Activated CD4-positive, alpha-beta T cell treated with anti-CD3 and anti-CD28 coated beads for 4 hours (primary cell): ENCODE measurements around the gene LAYN.

ENCODE experiments used
- DNase-seq, 2 donors: peaks; one replicate each; pipeline ENCODE4 v3.0.0-alpha.2; 2020

Gene LAYN, protein sequence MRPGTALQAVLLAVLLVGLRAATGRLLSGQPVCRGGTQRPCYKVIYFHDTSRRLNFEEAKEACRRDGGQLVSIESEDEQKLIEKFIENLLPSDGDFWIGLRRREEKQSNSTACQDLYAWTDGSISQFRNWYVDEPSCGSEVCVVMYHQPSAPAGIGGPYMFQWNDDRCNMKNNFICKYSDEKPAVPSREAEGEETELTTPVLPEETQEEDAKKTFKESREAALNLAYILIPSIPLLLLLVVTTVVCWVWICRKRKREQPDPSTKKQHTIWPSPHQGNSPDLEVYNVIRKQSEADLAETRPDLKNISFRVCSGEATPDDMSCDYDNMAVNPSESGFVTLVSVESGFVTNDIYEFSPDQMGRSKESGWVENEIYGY

DNA sequence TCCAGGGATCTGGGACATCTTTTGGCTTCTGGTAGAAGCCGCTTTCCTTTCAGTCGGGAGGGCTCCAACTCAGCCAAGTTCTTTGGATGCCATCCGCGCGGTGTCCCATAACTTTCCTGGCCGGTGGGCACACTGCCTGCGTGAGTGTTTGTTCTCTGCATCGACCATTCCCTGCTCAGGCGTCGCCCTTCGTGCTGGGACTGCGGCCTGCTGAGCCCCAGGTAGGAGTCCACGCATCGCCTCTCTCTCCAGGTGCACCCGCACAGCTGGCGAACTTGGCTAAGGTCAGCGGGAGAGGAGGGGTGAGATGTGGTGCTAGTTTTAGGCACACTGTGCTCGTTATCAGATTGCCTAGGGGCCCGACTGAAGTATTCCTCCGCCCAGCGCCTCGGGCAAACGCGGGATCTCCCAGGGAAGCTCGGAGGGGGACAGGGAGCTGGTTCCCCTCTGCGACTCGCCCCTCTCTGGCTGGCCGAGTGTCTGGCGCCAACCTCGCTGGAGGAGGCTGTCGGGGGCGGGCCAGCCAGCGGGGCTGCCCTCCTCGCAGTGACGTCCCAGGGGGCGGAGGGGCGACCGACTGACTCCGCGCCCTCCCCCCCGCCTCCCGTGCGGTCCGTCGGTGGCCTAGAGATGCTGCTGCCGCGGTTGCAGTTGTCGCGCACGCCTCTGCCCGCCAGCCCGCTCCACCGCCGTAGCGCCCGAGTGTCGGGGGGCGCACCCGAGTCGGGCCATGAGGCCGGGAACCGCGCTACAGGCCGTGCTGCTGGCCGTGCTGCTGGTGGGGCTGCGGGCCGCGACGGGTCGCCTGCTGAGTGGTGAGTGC lies at the start of gene LAYN:
Gene LAYN (plus strand): TSS at position 607 of the 823 bp plus-strand sequence. CDS start 124 bp downstream, at position 731.
- peak in 1 of 2 donors; percentile 11 for DNase-seq

DNA sequence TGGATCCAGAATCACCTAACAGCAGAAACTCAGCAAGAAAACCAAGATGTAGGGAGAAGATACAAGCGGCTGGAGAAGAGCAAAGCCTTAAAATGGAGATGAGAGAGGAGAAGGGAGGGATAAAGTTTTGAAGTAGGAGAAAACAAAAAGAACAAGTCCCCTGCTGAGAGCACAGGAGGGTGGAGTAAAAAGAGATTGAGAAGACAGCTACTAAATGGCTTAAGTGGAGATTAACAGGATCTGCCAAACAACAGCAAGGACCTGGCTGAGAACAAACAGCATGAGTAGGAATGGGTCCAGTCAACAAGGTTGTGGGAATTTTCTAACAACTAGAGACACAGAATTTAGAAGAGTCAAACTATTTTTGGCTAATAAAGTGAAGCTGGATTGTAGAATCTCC lies 46.5 kb upstream of the LAYN start:
- DNase-seq = no peak

DNA sequence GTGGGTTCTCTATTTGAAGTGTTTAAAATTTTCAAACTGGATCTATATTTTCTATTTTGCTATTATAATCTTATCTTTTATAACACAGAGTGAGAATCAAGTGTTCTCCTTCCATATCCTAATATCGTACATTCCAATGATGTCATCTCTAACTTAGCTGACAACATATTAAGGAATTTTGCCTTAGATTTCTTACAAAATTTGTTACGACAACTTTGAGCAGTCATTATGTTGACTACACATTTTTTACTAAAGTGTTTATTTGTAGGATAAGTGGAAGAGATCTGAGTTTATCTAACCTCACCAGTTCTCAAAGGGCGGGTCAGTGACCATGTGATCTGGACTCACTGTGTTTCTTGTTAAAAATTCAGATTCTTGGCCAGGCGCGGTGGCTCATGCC lies 41.0 kb upstream of the LAYN start:
- no peak for DNase-seq

DNA sequence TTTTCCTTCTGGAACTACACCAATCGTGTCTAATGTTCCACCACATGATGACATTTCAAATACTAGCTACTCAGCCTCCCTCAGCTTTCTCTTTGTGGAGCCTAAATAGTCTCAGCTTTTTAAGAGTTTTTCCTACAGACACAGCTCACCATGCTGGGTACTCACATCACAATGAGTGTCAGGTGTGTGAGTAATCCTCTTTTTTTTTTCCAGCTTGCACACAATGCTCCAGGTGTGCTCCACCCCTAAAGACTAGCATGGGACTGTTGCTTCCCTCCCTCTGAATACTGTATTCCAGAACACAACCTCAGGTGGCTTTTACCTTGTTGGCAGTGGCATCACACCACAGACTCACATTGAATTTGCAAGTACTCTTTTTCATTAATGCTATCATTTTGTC lies 40.0 kb upstream of the LAYN start:
- no peak for DNase-seq

DNA sequence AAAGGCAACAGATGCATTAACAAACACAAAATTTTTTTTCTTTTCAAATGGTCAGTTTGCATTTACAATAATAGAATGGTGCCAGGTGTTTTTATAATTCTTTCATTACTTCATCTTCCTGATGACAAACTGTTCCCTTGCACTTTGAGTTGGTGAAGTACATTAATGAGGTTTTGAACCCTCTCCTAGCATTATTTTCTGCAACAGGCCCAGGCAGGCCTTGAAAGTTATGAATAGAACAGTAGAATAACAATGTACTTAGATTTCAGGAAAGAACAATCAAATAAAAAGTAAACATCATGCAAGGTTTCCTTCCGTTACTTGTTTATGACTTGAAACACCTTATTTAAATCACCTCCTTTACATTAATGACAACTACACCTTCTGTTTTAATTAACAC lies 37.9 kb upstream of the LAYN start:
- DNase-seq = no peak

DNA sequence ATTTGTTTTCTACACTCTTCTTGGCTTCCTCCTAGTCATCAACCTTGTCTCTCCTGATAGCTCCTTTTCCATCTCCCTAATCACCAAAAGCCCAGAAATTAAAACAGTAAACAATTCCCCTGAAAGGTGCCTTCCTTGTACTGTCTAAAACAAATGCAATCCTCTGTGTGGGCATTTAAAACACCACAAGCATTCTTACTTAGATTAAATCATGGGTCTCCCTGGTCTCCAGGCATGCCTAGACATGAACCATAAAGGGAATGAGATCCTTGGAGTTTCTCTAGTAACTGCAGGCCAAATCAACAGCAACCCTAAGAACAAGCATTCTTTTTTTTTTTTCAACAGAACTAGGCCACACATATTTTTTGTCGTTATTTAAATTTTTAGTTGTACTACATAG lies 30.2 kb upstream of the LAYN start:
- no peak for DNase-seq

DNA sequence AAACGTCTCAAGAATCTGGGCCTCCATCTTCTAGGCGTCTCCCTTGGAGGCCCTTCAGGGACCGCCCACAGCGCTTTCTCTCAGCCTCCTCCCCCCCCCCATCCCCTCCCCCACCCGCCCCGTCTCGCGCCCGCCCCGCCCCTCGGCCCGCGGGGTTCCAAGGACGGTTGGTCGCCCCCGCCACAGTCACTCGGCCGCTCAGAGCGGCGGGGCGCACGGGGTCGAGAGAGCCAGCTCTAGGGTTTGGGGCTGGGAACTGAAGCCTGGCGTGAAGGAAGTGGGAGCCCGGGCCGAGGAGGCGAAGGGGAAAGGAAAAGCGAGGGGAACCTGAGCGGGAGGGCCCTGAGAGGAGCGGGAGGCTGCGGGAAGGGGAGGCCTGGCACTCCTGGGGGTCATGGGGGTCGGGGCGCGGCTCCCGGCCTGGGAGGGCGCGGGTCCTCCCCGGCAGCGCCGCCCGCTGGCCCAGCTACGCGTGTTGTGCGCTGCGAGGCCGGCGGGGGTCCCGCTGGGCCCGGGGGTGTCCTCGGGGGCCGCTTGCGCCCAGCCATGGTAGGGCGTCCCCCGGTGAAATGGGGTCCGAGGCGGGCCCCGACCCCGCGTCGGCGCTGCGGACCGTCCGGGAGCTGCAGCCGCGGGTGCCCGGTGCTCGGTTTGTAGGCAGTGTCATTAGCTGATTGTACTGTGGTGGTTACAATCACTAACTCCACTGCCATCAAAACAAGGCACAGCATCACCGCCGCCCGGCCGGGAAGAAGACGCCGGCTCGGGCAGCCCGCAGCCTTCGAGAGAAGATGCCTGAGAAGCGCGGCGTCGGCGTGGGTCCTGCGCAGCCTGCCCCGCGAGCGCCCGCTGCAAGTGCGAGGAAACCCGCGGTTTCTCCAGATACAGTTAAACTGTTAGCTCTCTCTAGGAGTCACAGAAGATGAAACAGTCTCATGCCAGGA lies 28.0 kb upstream of the LAYN start, which contains the start of gene BTG4:
Gene BTG4 (minus strand): TSS at position 91 of the 944 bp plus-strand sequence. CDS start 13,610 bp downstream, outside the sequence.
- DNase-seq = peak in 1 of 2 donors; percentile 13

DNA sequence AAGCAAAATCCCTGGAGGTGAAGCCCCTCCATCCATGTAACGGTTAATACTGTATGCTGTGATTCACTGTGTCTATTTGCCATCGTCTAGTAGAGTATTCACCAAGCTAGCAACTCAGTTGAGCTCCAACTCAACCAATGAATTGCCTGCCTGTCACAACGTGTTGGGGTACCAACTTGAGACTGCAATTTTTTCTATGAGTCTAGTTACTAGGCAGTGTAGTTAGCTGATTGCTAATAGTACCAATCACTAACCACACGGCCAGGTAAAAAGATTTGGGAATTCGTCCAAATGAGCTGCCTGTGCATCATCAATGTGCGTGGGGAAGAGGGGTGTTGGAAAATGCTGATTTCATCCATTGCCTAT lies 27.3 kb upstream of the LAYN start:
- DNase-seq = no peak

DNA sequence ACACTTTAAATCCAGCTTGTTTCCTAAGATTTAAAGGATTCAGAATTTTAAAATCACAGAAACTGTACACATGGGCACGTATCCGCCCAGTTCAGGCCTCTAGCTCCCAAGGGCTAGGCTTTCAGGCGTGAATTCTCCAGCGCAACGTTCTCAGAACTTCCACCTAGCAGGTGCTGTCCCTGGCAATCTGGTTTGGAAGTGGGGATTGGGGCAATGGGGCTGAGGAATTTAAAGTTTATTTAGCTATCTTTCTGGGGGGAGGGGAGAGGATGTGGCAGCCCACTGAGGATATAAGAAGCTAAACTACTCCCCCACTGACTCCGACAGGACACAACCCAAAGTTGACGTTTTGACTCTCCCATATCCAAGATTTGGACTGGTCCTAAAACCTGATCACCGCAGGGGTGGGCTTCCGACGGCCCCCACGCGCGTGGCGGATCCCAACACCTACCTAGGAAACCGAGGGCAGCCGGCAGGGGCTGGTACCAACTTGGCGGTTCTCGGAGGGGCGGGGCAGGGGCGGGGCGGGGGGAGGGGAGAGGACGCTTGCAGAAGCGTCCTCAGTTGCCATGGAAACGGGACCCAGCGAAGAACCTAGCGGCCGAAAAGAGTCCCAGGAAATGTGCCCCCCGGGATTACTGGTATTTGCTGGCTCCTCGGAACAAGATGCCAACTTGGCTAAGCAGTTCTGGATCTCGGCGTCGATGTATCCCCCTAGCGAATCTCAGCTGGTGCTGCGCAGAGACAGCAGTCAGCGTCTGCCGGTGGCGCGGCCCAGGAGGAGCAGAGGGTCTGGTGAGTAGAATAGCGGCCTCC lies 26.1 kb upstream of the LAYN start, which contains the start of gene HOATZ:
Gene HOATZ (plus strand): TSS at position 563 of the 816 bp plus-strand sequence. CDS start 7 bp downstream, at position 570.
- DNase-seq = no peak

DNA sequence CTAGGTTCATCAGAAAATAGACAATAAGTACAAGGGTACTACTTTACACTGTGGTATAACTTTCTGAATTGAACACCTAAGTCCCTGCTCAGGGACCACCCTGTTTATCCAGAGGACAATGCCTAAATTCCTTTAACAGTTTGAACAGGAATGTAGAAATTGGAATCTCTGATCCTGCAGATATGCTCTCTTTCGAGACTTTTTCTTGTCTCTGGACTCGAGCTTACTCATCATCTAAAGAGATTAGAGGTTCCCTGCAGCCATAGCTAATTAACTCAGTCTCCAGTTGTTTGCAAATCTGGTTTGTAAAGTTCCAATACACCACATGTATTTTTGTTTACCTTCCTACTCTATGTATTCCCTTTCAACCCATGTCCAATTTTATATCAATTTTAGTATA lies 24.9 kb upstream of the LAYN start:
- DNase-seq = no peak

DNA sequence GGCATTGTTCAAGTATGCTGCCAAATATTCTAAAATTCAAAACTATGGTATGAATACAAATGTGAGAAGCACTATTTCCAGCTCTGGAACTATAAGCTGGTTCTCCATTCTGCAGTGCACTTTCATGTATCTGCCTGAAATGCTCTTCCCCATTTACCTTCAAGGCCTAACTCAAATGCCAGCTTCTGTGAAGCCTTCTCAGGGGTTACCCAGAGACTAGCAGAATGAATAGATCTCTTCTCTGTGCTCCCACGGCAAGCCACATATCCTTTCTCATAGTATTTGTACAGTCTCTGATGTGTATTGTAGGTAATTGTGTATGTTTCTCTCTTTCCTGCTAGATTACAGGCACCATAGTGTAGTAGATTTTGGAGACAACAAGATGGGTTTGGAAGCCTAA lies 21.9 kb upstream of the LAYN start:
- no peak for DNase-seq

DNA sequence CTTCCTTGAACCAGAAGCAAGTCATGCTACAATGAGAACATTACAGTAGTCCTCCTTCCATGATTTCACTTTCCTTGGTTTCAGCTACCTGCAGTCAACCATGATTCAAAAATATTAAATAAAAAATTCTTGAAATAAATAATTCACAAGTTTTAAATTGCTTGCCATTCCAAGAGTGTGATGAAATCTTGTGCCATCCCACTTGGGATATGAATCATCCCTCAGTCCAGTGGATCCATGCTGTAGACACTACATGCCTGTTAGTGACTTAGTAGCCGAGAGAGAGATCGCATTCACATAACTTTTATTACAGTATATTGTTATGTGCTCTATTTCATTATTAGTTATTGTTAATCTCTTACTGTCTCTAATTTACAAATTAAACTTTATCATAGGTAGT lies 20.0 kb upstream of the LAYN start:
- DNase-seq = no peak

DNA sequence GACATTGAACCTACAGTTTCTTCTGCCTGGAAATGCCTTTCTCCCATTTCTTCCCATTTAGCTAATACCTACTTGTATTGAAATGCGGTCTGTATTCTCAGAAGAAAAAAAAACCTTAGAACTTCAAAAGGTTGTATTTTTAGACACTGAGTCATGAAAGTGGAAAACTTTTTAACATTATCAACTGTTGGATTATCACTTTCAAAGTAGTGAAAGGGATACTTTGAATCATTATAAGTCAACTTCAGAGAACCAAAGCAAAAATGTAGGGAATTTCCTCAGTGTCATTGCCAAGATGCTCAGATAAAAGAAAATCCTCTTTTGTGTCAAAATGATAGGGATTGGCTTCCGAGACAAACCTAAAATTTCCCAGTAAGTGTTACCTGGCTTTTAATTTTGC lies 19.4 kb upstream of the LAYN start:
- DNase-seq = no peak

DNA sequence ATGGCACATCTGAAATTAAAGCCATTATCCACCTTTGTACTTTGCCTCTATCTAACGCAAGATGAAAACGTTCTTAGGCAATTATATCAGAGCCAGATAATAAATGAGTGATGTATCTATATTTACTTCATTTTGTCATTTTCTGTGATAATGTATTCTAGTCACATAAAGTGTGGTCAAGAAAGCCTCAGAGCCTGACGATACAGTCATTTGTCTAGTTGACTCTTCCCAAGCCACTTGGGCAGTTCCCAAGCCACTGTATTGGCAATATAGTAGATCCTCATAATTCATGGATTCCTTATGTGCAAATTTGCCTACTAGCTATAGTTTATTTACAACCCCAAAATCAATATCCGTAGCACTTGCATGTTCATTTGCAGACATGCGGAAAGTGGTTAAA lies 18.1 kb upstream of the LAYN start:
- no peak for DNase-seq

DNA sequence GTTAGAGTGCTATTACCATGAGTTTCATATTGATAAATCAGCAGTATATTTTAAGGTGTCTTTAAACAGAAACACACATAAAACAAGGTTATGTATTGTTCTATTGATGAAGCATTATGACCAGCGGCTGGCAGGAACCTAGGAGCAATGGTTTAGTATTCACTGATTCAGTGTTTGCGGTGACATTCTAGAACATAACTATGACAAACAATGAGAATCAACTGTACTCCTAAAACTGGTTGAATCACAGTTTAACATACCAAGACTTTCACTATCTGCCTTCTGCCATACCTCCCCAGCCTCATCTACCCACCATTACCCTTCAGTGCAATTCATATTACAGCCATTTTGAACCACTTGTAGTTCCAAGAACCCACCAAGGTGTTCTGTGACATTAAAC lies 17.2 kb upstream of the LAYN start:
- DNase-seq = no peak

DNA sequence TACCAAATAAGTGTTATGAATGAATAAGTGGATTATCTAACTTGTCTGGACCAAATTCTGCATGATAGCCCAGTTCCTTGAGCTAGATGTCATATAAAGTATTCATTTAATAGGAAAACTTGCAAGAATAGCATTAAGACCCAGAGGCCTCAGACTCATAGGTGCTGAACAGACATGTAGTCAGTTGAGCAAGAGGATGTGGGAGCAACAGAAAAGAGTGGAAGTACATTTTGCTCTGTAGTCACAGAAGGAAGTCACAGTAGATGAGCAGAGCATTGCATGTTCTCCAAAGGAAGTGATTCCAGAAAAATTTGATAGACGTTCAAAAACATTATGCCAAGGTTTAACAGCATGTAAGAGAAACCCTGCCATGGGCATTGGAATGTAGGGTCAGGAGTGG lies 16.5 kb upstream of the LAYN start:
- DNase-seq = no peak

DNA sequence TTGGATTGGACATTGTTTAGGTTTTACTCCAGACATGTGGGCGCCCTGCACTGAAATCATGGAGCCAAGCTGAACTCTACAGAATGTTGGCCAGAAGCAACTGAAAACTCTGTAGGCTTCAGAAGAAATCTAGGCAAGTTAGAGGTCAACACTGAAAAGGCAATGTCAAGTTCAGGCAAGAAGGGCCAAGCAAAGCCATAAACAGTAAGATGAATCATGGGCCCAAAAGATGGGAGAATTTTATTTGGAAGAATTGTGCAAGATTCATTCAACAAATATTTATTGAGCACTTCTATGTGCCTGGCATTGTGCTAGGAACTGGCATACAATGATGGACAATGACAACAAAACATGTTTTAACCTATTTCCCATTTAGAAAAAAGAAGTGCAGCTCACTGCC lies 15.1 kb upstream of the LAYN start:
- no peak for DNase-seq

DNA sequence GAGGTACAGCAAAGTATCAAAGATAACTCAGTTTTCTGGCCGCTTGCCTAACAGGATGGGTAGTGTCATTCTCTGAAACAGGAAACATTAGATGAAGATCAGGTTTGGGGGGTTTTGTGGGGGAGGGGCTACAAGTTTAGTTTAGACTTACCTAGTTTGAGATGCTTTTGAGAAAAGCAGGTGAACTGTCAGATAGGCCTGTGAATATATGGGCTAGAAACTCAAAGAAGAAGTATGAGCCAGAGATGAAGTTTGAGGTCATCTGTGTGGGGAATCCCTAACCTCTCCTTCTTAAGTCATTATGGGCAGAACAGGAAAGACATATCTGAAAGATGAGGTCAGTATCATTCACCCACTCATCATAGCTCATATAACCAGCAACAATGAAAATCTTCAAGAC lies 14.0 kb upstream of the LAYN start:
- DNase-seq = no peak

DNA sequence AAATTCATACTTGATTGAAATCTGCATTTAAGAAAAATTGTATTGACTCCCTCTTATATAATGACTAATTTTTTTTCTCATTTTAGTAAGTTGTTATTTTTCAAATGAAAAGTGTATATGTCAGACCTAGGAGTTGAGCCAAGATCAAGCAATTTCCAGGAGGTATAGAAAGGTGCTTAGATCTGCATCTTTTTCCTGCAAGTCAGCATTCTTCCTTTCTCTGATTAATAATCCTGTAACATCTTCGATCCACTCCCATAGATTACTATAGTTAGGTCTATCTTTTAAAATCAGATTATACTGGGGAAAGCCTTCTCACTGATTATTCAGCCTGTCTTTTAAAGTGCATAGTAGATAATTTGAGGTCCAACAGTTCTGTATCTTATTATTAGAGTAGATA lies 13.2 kb upstream of the LAYN start:
- no peak for DNase-seq

DNA sequence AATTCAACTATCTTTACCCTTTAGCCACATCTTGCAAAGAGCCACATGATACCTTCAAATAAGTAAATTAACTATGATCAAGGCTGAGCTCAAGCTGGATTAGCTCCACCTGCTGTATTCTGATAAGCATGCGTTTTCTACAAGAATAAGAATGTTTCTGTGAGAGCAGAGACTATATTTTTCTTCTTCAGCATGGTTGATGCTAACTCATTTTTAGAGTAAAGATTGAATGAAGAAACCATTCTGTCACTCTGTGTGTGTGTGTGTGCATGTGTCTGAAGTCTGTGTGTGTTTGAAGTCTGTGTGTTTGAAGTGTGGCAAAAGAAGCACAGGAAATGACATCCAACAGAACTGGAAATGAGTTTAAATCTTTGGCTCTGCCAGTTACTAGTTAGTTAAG lies 12.0 kb upstream of the LAYN start:
- no peak for DNase-seq

DNA sequence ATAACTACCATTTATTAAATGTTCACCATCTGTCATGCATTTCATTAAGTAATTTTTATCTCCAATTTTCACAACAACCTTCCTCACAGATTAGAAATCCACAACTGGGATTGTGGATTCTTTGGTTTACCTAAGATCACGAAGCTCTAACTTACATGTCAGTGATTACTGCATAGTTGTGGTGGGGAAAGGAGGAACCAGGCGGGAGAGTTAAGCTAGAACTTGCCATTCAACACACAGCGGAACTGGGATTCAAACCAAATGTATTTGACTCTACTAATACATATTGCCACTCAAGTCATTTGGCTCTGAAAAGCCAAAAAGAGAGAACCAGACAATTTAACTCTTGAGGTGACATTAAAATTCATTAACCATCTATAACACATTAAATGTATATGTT lies 10.4 kb upstream of the LAYN start:
- no peak for DNase-seq

DNA sequence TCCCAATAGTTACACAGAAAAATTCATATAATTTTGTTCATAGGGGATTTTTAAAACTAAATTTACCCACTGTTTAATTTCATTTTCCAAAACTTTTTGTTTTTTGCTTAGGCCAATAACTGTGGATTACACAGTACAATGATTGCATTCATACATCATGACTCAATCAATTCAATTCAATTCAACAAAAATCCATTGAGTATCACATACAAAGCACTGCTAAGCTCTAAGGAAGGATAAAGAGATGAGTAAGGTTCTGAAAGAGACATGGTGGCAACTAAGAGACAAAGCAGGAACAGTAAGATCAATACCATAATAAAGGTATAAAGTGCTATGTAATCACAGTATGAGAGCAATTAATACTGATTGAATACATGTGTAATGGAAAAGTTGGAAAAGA lies 9.4 kb upstream of the LAYN start:
- no peak for DNase-seq
